ENCODE measurements around the gene NIM1K. TPM values are rescaled to one million over a fixed set of nuclear protein-coding genes. Genes with fewer than 3 reads are reported as not detected.
A peak's percentile ranks its signal among the peaks of the same experiment; 100 is the strongest.

NIM1K gene
- total and polyA plus RNA-seq, 2 donors from 2014 or later = 0.32 to 0.60 TPM

GRCh38 chr5:43202380-43202779 lies 10.4 kb downstream of the NIM1K start:
- Histone ChIP-seq H3K27ac (ENCODE audit: low read depth in 2 of 2, low read length in 2 of 2) (no peak overlapping the region), H3K4me1 (ENCODE audit: control insufficient read depth in 2 of 3, insufficient read depth in 2 of 3, low read depth in 1 of 3, low read length in 3 of 3) (peaks cover 0 to 2% (median 0%) of the 10 kb centered on the region in 3 donors), H3K36me3 (ENCODE audit: control insufficient read depth in 2 of 3, insufficient read depth in 3 of 3, low read length in 3 of 3) (no peaks in the 10 kb centered on the region), H3K9ac (ENCODE audit: low read length in 3 of 3) (no peak overlapping the region), H3K9me3 (ENCODE audit: control insufficient read depth in 2 of 3, insufficient read depth in 1 of 3, low read length in 3 of 3) (no peaks in the 10 kb centered on the region), H3K4me3 (ENCODE audit: low read length in 3 of 3) (no peak overlapping the region), H3K27me3 (ENCODE audit: control insufficient read depth, insufficient read depth, low read length) (no peaks in the 10 kb centered on the region)
- FAIRE-seq (no peak), DNase-seq (peak in 2 of 5 donors; percentile 19 to 31)
- no peak for TF ChIP-seq CTCF (IDR thresholded peaks at IDR 0.05; ENCODE audit: borderline replicate concordance, extremely low read depth, insufficient read depth)
- intact Hi-C loops (cut with DNase I) = no loop called here

- DNase-seq (no peak), FAIRE-seq (no peak)
- H3K4me3 ChIP-seq (ENCODE audit: low read length in 3 of 3) = no peak overlapping the region
- no peaks in the 10 kb centered on the region for H3K9me3 ChIP-seq (ENCODE audit: control insufficient read depth in 2 of 3, insufficient read depth in 1 of 3, low read length in 3 of 3)
- intact Hi-C loops (cut with DNase I) = no loop called here
- H3K9ac ChIP-seq (ENCODE audit: low read length in 3 of 3) = no peak overlapping the region
- no peaks in the 10 kb centered on the region for H3K36me3 ChIP-seq (ENCODE audit: control insufficient read depth in 2 of 3, insufficient read depth in 3 of 3, low read length in 3 of 3)
- peaks cover 0 to 2% (median 0%) of the 10 kb centered on the region in 3 donors for H3K4me1 ChIP-seq (ENCODE audit: control insufficient read depth in 2 of 3, insufficient read depth in 2 of 3, low read depth in 1 of 3, low read length in 3 of 3)
- no peak overlapping the region for H3K27ac ChIP-seq (ENCODE audit: low read depth in 2 of 2, low read length in 2 of 2)
- no peak for TF ChIP-seq CTCF (IDR thresholded peaks at IDR 0.05; ENCODE audit: borderline replicate concordance, extremely low read depth, insufficient read depth)
- no peaks in the 10 kb centered on the region for H3K27me3 ChIP-seq (ENCODE audit: control insufficient read depth, insufficient read depth, low read length)
Observed at GRCh38 chr5:43203373-43203772, 11.3 kb downstream of the NIM1K start.

- intact Hi-C loops (cut with DNase I) = no loop called here
- no peak overlapping the region for H3K9ac ChIP-seq (ENCODE audit: low read length in 3 of 3)
- peaks cover 0 to 2% (median 0%) of the 10 kb centered on the region in 3 donors for H3K4me1 ChIP-seq (ENCODE audit: control insufficient read depth in 2 of 3, insufficient read depth in 2 of 3, low read depth in 1 of 3, low read length in 3 of 3)
- H3K9me3 ChIP-seq (ENCODE audit: control insufficient read depth in 2 of 3, insufficient read depth in 1 of 3, low read length in 3 of 3) = no peaks in the 10 kb centered on the region
- no peak for FAIRE-seq
- no peak overlapping the region for H3K4me3 ChIP-seq (ENCODE audit: low read length in 3 of 3)
- no peaks in the 10 kb centered on the region for H3K36me3 ChIP-seq (ENCODE audit: control insufficient read depth in 2 of 3, insufficient read depth in 3 of 3, low read length in 3 of 3)
- TF ChIP-seq CTCF (IDR thresholded peaks at IDR 0.05; ENCODE audit: borderline replicate concordance, extremely low read depth, insufficient read depth) = no peak
- no peak for DNase-seq
- H3K27ac ChIP-seq (ENCODE audit: low read depth in 2 of 2, low read length in 2 of 2) = no peak overlapping the region
- H3K27me3 ChIP-seq (ENCODE audit: control insufficient read depth, insufficient read depth, low read length) = no peaks in the 10 kb centered on the region
Observed at GRCh38 chr5:43204958-43205357, 12.9 kb downstream of the NIM1K start.

- Histone ChIP-seq H3K36me3 (ENCODE audit: control insufficient read depth in 2 of 3, insufficient read depth in 3 of 3, low read length in 3 of 3) (no peaks in the 10 kb centered on the region), H3K27ac (ENCODE audit: low read depth in 2 of 2, low read length in 2 of 2) (no peak overlapping the region), H3K4me1 (ENCODE audit: control insufficient read depth in 2 of 3, insufficient read depth in 2 of 3, low read depth in 1 of 3, low read length in 3 of 3) (peaks cover 0 to 2% (median 0%) of the 10 kb centered on the region in 3 donors), H3K4me3 (ENCODE audit: low read length in 3 of 3) (no peak overlapping the region), H3K9me3 (ENCODE audit: control insufficient read depth in 2 of 3, insufficient read depth in 1 of 3, low read length in 3 of 3) (no peaks in the 10 kb centered on the region), H3K9ac (ENCODE audit: low read length in 3 of 3) (no peak overlapping the region), H3K27me3 (ENCODE audit: control insufficient read depth, insufficient read depth, low read length) (no peaks in the 10 kb centered on the region)
- DNase-seq (no peak), FAIRE-seq (no peak)
- intact Hi-C loops (cut with DNase I) = no loop called here
- TF ChIP-seq CTCF (IDR thresholded peaks at IDR 0.05; ENCODE audit: borderline replicate concordance, extremely low read depth, insufficient read depth) = no peak
Observed at GRCh38 chr5:43207601-43208000, 15.6 kb downstream of the NIM1K start.

Data from kidney (tissue), 14 donors.